Ectodermal cell (in vitro differentiated cells): Measurements from ENCODE around the gene ALKBH7.
A peak's percentile ranks its signal among the peaks of the same experiment; 100 is the strongest.

Experiments
- H3K27ac ChIP-seq: 2 replicates; pipeline ENCODE4 v1.7.0; 2013; ENCODE audit warnings: mild to moderate bottlenecking, low read depth, low read length; ENCODE audit not compliant: insufficient read depth, poor library complexity, severe bottlenecking
- H3K27me3 ChIP-seq: 2 replicates; pipeline ENCODE4 v1.7.0; 2013; ENCODE audit warnings: mild to moderate bottlenecking, low read length; ENCODE audit not compliant: insufficient read depth, control insufficient read depth, poor library complexity, severe bottlenecking
- H3K36me3 ChIP-seq: one replicate; pipeline ENCODE4 v1.7.0; 2013; ENCODE audit warnings: low read length; ENCODE audit not compliant: control insufficient read depth, insufficient read depth
- H3K4me1 ChIP-seq: one replicate; pipeline ENCODE4 v1.7.0; 2013; ENCODE audit warnings: low read length; ENCODE audit not compliant: control insufficient read depth, insufficient read depth
- H3K4me3 ChIP-seq: 2 replicates; pipeline ENCODE4 v1.7.0; 2013; ENCODE audit warnings: low read depth, low read length, control low read depth; ENCODE audit not compliant: insufficient read depth
- H3K9me3 ChIP-seq: 2 replicates; pipeline ENCODE4 v1.7.0; 2013; ENCODE audit warnings: mild to moderate bottlenecking, low read length, moderate library complexity; ENCODE audit not compliant: control insufficient read depth
- WGBS, 2 experiments: methylation state at CpG; one replicate each; pipeline ENCODE4 v1.1.7; 2013; ENCODE audit warnings: missing lambda C conversion rate in 2 of 2; 5-methylcytosine and 5-hydroxymethylcytosine counted together

ALKBH7 gene

DNA sequence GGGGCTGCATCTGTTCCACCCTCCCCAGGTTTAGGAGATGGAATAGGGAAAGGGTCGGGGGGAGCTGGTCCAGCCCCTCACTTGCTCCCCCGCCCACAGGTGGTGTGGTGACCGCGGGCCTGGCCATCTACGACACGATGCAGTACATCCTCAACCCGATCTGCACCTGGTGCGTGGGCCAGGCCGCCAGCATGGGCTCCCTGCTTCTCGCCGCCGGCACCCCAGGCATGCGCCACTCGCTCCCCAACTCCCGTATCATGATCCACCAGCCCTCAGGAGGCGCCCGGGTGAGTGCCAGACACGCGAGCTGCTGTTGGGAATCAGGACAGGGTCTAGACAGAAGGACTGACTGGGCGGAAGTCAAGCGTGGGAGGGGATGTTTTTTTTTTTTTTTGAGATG, 8.2 kb upstream of the ALKBH7 start:
- no peaks in the 10 kb centered on the region for H3K27me3 ChIP-seq
- H3K36me3 ChIP-seq: peaks cover 18% of the 10 kb centered on the region
- WGBS, 2 experiments: 96% methylated on average over 21 of the region's 21 CpGs
- no peak overlapping the region for H3K27ac ChIP-seq
- H3K4me1 ChIP-seq: peaks cover 9% of the 10 kb centered on the region
- H3K9me3 ChIP-seq: no peaks in the 10 kb centered on the region
- H3K4me3 ChIP-seq: no peak overlapping the region

DNA sequence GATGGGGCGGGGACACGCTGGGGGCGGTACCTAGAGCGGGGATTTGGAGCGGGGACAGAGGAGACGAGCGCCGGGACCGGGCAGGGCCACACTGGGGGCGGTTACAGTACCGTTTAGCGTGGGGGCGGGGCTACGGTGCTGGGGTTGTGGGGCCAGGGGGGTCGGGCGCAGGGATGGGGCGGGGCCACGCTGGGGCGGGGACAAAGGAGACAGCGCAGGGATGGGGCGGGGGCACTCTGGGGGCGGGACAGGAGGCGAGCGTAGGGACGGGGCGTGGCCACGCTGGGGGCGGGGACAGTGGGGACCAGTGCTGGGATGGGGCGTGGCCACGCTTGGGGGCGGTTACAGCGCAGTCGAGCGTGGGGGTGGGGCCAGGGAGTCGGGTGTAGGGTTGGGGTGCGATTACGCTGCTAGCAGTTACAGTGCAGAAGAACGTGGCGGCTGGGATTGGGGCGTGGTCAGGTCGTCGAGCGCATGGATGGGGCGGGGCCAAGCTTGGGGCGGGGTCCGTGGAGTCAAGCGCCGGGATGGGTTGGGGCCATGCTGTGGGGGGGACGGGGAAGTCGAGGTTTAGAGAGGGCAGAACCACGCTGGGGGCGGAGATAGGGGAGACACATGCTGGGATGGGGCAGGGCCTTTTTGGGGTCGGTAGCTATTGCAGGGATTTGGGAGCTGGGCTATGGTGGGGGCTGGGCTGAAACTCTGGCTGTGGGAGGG, 660 bp downstream of the ALKBH7 start:
- peak overlapping the region; percentile 96 for H3K27ac ChIP-seq
- WGBS, 2 experiments: 0 to 1% methylated on average over 53 of the region's 53 CpGs
- H3K4me1 ChIP-seq: no peaks in the 10 kb centered on the region
- peak overlapping the region; percentile 54 for H3K4me3 ChIP-seq
- H3K27me3 ChIP-seq: no peaks in the 10 kb centered on the region
- H3K36me3 ChIP-seq: peaks cover 14% of the 10 kb centered on the region
- no peaks in the 10 kb centered on the region for H3K9me3 ChIP-seq

- Histone ChIP-seq H3K4me3 (peak overlapping the region; percentile 54), H3K9me3 (no peaks in the 10 kb centered on the region), H3K27ac (no peak overlapping the region), H3K4me1 (no peaks in the 10 kb centered on the region), H3K27me3 (no peaks in the 10 kb centered on the region), H3K36me3 (peaks cover 10% of the 10 kb centered on the region)
- 19 to 20% methylated on average over 5 of the region's 5 CpGs for WGBS, 2 experiments
These were observed 1.2 kb downstream of the ALKBH7 start for GRCh38 chr19:6373813-6374108.

- Histone ChIP-seq H3K4me1 (no peaks in the 10 kb centered on the region), H3K9me3 (no peaks in the 10 kb centered on the region), H3K27me3 (no peaks in the 10 kb centered on the region), H3K4me3 (peak overlapping the region; percentile 54), H3K27ac (no peak overlapping the region), H3K36me3 (peaks cover 9% of the 10 kb centered on the region)
- 90 to 91% methylated on average over 28 to 29 of the region's 29 CpGs for WGBS, 2 experiments
These were observed 1.6 kb downstream of the ALKBH7 start for GRCh38 chr19:6374161-6374709.

DNA sequence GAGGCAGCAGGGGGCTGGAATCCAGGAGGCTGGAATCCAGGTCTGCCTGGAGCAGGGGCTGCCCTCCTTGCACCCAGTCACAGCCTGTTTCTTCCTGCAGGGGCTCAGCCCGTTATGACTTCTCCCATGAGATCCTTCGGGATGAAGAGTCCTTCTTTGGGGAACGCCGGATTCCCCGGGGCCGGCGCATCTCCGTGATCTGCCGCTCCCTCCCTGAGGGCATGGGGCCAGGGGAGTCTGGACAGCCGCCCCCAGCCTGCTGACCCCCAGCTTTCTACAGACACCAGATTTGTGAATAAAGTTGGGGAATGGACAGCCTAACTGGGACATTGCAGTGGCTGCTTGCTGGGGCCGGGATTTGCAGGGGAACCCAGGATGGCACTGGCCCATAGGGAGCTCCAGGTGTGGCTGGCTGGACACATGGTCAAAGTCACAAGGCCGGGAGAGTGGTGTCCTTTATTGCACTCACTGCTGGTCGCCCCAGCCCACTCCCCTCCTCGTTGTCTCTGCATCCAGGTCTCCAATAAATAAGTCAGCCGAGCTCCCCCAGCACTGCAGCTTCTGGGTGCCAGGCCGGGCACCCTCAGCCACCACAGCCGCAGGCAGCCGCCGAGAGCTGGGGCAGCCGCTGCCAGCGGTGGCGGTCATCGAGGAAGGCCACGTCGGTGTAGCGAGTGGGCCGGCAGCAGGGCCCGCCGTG, 2.3 kb downstream of the ALKBH7 start:
- no peaks in the 10 kb centered on the region for H3K4me1 ChIP-seq
- WGBS, 2 experiments: 95 to 97% methylated on average over 29 of the region's 29 CpGs

GRCh38 chr19:6375411-6376010, 2.9 kb downstream of the ALKBH7 start, which contains the start of gene PSPN:
PSPN (minus strand) TSS chr19:6375933; CDS start chr19:6375849, 84 bp downstream.
- Histone ChIP-seq H3K9me3 (no peaks in the 10 kb centered on the region), H3K27ac (no peak within 1 kb of the TSS), H3K4me1 (no peaks in the 10 kb centered on the region), H3K36me3 (peaks cover 22% of the 10 kb centered on the region), H3K4me3 (no peak within 1 kb of the TSS), H3K27me3 (no peaks in the 10 kb centered on the region)
- WGBS, 2 experiments: 92 to 93% methylated on average over 25 of the region's 25 CpGs

More for the DNA sequence above, 2.3 kb downstream of the ALKBH7 start:
- no peak overlapping the region for H3K4me3 ChIP-seq
- no peaks in the 10 kb centered on the region for H3K9me3 ChIP-seq
- peaks cover 15% of the 10 kb centered on the region for H3K36me3 ChIP-seq
- no peaks in the 10 kb centered on the region for H3K27me3 ChIP-seq
- no peak overlapping the region for H3K27ac ChIP-seq

- no peak overlapping the region for H3K4me3 ChIP-seq
- no peaks in the 10 kb centered on the region for H3K27me3 ChIP-seq
- H3K9me3 ChIP-seq: no peaks in the 10 kb centered on the region
- peaks cover 33% of the 10 kb centered on the region for H3K36me3 ChIP-seq
- H3K27ac ChIP-seq: no peak overlapping the region
- H3K4me1 ChIP-seq: no peaks in the 10 kb centered on the region
- WGBS, 2 experiments: 90 to 92% methylated on average over 19 of the region's 19 CpGs
These were observed 4.1 kb downstream of the ALKBH7 start for GRCh38 chr19:6376512-6377190.

- 85 to 88% methylated on average over 6 of the region's 6 CpGs for WGBS, 2 experiments
- H3K36me3 ChIP-seq: peaks cover 39% of the 10 kb centered on the region
These were observed 5.4 kb downstream of the ALKBH7 start for GRCh38 chr19:6378041-6378440.

GRCh38 chr19:6378486-6378885, 5.9 kb downstream of the ALKBH7 start:
- Histone ChIP-seq H3K27me3 (no peaks in the 10 kb centered on the region), H3K27ac (peak overlapping the region; percentile 23), H3K4me3 (no peak overlapping the region), H3K9me3 (no peaks in the 10 kb centered on the region), H3K4me1 (no peaks in the 10 kb centered on the region), H3K36me3 (peaks cover 39% of the 10 kb centered on the region)
- 92 to 94% methylated on average over 9 of the region's 9 CpGs for WGBS, 2 experiments

More at GRCh38 chr19:6378041-6378440, 5.4 kb downstream of the ALKBH7 start:
- H3K4me1 ChIP-seq: no peaks in the 10 kb centered on the region
- H3K27me3 ChIP-seq: no peaks in the 10 kb centered on the region
- H3K4me3 ChIP-seq: no peak overlapping the region
- H3K27ac ChIP-seq: no peak overlapping the region
- H3K9me3 ChIP-seq: no peaks in the 10 kb centered on the region

DNA sequence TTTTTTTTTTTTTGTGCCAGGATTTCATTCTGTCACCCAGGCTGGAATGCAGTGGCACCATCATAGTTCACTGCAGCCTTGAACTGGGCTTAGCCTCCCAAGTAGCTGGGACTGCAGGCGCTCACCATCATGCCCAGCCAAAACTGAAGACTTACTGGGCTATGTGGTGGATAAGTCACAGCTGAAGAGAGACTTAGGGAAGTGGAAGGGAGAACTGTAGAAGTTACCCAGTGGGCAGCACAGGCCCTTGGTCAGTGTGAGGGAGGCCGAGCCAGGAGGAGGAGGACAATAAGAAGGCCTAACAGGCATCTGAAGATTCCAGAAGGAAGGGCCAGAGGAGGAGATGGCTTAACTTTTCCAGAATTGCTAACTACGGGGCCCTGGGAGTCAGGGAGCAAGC, 7.2 kb downstream of the ALKBH7 start:
- Histone ChIP-seq H3K9me3 (no peaks in the 10 kb centered on the region), H3K4me3 (no peak overlapping the region), H3K4me1 (no peaks in the 10 kb centered on the region), H3K27ac (no peak overlapping the region), H3K36me3 (peaks cover 38% of the 10 kb centered on the region), H3K27me3 (no peaks in the 10 kb centered on the region)
- 96% methylated on average over 3 of the region's 3 CpGs for WGBS, 2 experiments
